ENCODE results near the gene CITED2.

DNA sequence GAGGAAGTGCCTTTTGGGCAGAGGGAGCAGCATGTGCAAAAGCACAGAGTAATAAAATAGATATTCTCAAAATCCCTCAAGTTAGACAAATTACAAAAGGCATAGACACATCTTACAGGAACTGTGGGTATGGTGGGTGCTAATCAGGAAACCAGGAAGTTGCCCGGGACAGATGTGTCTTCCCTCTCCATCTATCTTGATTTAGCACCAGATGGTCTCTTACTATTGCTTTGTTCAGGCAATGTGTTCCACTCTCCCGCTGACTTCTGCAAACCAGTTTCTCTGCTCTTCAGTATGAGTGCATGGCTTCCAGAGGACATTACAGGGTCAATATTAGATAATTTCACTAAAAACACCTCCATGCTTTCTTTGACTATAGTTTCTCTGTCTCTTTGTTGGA, 13.2 kb downstream of the CITED2 start:
- TF ChIP-seq, protein P1, sequence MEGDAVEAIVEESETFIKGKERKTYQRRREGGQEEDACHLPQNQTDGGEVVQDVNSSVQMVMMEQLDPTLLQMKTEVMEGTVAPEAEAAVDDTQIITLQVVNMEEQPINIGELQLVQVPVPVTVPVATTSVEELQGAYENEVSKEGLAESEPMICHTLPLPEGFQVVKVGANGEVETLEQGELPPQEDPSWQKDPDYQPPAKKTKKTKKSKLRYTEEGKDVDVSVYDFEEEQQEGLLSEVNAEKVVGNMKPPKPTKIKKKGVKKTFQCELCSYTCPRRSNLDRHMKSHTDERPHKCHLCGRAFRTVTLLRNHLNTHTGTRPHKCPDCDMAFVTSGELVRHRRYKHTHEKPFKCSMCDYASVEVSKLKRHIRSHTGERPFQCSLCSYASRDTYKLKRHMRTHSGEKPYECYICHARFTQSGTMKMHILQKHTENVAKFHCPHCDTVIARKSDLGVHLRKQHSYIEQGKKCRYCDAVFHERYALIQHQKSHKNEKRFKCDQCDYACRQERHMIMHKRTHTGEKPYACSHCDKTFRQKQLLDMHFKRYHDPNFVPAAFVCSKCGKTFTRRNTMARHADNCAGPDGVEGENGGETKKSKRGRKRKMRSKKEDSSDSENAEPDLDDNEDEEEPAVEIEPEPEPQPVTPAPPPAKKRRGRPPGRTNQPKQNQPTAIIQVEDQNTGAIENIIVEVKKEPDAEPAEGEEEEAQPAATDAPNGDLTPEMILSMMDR (IDR thresholded peaks at IDR 0.05; ENCODE audit: insufficient read depth, low read depth, low read length) = no peak
- TF ChIP-seq EZH2 (IDR thresholded peaks at IDR 0.05; ENCODE audit: insufficient read depth, low read length) = no peak
